Muscle layer of duodenum (tissue), 2 donors: ENCODE measurements around the gene KLHL22.
A peak's percentile ranks its signal among the peaks of the same experiment; 100 is the strongest.

Experiments
- H3K27ac ChIP-seq: one replicate; pipeline ENCODE4 v1.7.0; 2013; ENCODE audit warnings: mild to moderate bottlenecking, low read length
- H3K27me3 ChIP-seq: one replicate; pipeline ENCODE4 v1.7.0; 2013; ENCODE audit warnings: low read depth, mild to moderate bottlenecking, control low read depth, low read length
- H3K36me3 ChIP-seq, 2 donors: one replicate each; pipeline ENCODE4 v1.7.0; 2013; ENCODE audit warnings: low read length in 2 of 2, control low read depth in 1 of 2, mild to moderate bottlenecking in 1 of 2; ENCODE audit not compliant: insufficient read depth in 2 of 2, control insufficient read depth in 1 of 2
- H3K4me1 ChIP-seq, 2 donors: one replicate each; pipeline ENCODE4 v1.7.0; 2013; ENCODE audit warnings: low read length in 2 of 2, mild to moderate bottlenecking in 2 of 2, control low read depth in 1 of 2, moderate library complexity in 1 of 2; ENCODE audit not compliant: insufficient read depth in 2 of 2, control insufficient read depth in 1 of 2
- H3K4me3 ChIP-seq, 2 donors: one replicate each; pipeline ENCODE4 v1.7.0; 2013; ENCODE audit warnings: low read length in 2 of 2, low read depth in 1 of 2, mild to moderate bottlenecking in 1 of 2
- H3K9me3 ChIP-seq, 2 donors: one replicate each; pipeline ENCODE4 v1.7.0; 2013; ENCODE audit warnings: low read length in 2 of 2, control low read depth in 1 of 2, mild to moderate bottlenecking in 1 of 2; ENCODE audit not compliant: control insufficient read depth in 1 of 2
- donor health status: healthy.

KLHL22 gene

GRCh38 chr22:20433686-20434241 lies 61.8 kb downstream of the KLHL22 start:
- no peak overlapping the region for H3K4me3 ChIP-seq
- H3K4me1 ChIP-seq, result peaks cover 0 to 53% of the 10 kb centered on the region in 2 donors
- H3K36me3 ChIP-seq, result peaks cover 0 to 3% of the 10 kb centered on the region in 2 donors
- H3K9me3 ChIP-seq, result no peaks in the 10 kb centered on the region
- no peak overlapping the region for H3K27ac ChIP-seq
- H3K27me3 ChIP-seq, result peaks cover 22% of the 10 kb centered on the region

GRCh38 chr22:20433191-20433590 lies 62.4 kb downstream of the KLHL22 start:
- H3K4me3 ChIP-seq, result no peak overlapping the region
- peaks cover 0 to 49% of the 10 kb centered on the region in 2 donors for H3K4me1 ChIP-seq
- H3K36me3 ChIP-seq, result peaks cover 0 to 7% of the 10 kb centered on the region in 2 donors
- no peak overlapping the region for H3K27ac ChIP-seq
- peaks cover 22% of the 10 kb centered on the region for H3K27me3 ChIP-seq
- no peaks in the 10 kb centered on the region for H3K9me3 ChIP-seq

GRCh38 chr22:20432244-20432686 lies 63.3 kb downstream of the KLHL22 start:
- Histone ChIP-seq H3K4me1 (peaks cover 0 to 45% of the 10 kb centered on the region in 2 donors), H3K27ac (no peak overlapping the region), H3K9me3 (no peaks in the 10 kb centered on the region), H3K27me3 (peaks cover 21% of the 10 kb centered on the region), H3K4me3 (no peak overlapping the region), H3K36me3 (peaks cover 2 to 7% of the 10 kb centered on the region in 2 donors)

GRCh38 chr22:20431511-20432192 lies 63.9 kb downstream of the KLHL22 start:
- peaks cover 6 to 12% of the 10 kb centered on the region in 2 donors for H3K36me3 ChIP-seq
- H3K4me1 ChIP-seq, result peaks cover 0 to 40% of the 10 kb centered on the region in 2 donors
- H3K4me3 ChIP-seq, result peak overlapping the region in 1 of 2 donors; percentile 65
- H3K27me3 ChIP-seq, result peaks cover 15% of the 10 kb centered on the region
- no peaks in the 10 kb centered on the region for H3K9me3 ChIP-seq
- H3K27ac ChIP-seq, result no peak overlapping the region

- H3K27ac ChIP-seq, result no peak overlapping the region
- H3K9me3 ChIP-seq, result no peaks in the 10 kb centered on the region
- H3K4me3 ChIP-seq, result peak overlapping the region in 1 of 2 donors; percentile 65
- H3K36me3 ChIP-seq, result peaks cover 6 to 17% of the 10 kb centered on the region in 2 donors
- H3K27me3 ChIP-seq, result peaks cover 14% of the 10 kb centered on the region
- H3K4me1 ChIP-seq, result peaks cover 0 to 33% of the 10 kb centered on the region in 2 donors
Measured at GRCh38 chr22:20430720-20431510, 64.7 kb downstream of the KLHL22 start.

- peaks cover 8% of the 10 kb centered on the region for H3K27me3 ChIP-seq
- peak overlapping the region in 1 of 2 donors; percentile 65 for H3K4me3 ChIP-seq
Measured at GRCh38 chr22:20430101-20430719, 65.4 kb downstream of the KLHL22 start.

GRCh38 chr22:20429254-20430100 lies 66.1 kb downstream of the KLHL22 start:
- peaks cover 7% of the 10 kb centered on the region for H3K27me3 ChIP-seq
- peaks cover 6 to 17% of the 10 kb centered on the region in 2 donors for H3K36me3 ChIP-seq
- peaks cover 0 to 22% of the 10 kb centered on the region in 2 donors for H3K4me1 ChIP-seq
- peak overlapping the region; percentile 42 to 45 for H3K4me3 ChIP-seq
- H3K27ac ChIP-seq, result no peak overlapping the region
- no peaks in the 10 kb centered on the region for H3K9me3 ChIP-seq

More at GRCh38 chr22:20430101-20430719, 65.4 kb downstream of the KLHL22 start:
- Histone ChIP-seq H3K27ac (no peak overlapping the region), H3K36me3 (peaks cover 6 to 17% of the 10 kb centered on the region in 2 donors), H3K9me3 (no peaks in the 10 kb centered on the region), H3K4me1 (peaks cover 0 to 26% of the 10 kb centered on the region in 2 donors)

- Histone ChIP-seq H3K27me3 (peaks cover 7% of the 10 kb centered on the region), H3K36me3 (peaks cover 6 to 17% of the 10 kb centered on the region in 2 donors), H3K9me3 (no peaks in the 10 kb centered on the region), H3K4me1 (peaks cover 0 to 24% of the 10 kb centered on the region in 2 donors), H3K4me3 (peak overlapping the region; percentile 42 to 45), H3K27ac (no peak overlapping the region)
Measured at GRCh38 chr22:20428496-20429253, 66.9 kb downstream of the KLHL22 start.

GRCh38 chr22:20427945-20428417 lies 67.6 kb downstream of the KLHL22 start:
- Histone ChIP-seq H3K36me3 (peaks cover 6 to 17% of the 10 kb centered on the region in 2 donors), H3K4me1 (peaks cover 0 to 31% of the 10 kb centered on the region in 2 donors), H3K4me3 (no peak overlapping the region), H3K27ac (no peak overlapping the region), H3K27me3 (peaks cover 7% of the 10 kb centered on the region), H3K9me3 (no peaks in the 10 kb centered on the region)
